Right ventricle myocardium superior (tissue), 1 donor: ENCODE results near the gene COL6A3. TPM values are rescaled to one million over a fixed set of nuclear protein-coding genes. Genes with fewer than 3 reads are reported as not detected.

Experiments
- total RNA-seq: library from RNA; stranded (reverse); fragmentation: NEBNext Ultra II Directional; extraction: Animal tissue kit (Norgen Biotek cat#: 25700); gene quantifications from one replicate; pipeline ENCODE4 v1.2.1, GENCODE V29; 2021
- donor health status: DM: no; HTN: yes; CAD: no; lungs with severe emphysema.

The COL6A3 gene
- total RNA-seq, 1 donor from 2014 or later = 64.9 TPM

Other genes starting within 250 kb of the COL6A3 start
- 80.9 TPM for gene MLPH, start 73.1 kb upstream of the COL6A3 start, total RNA-seq
- not detected for gene PRLH, start 152.4 kb upstream of the COL6A3 start, total RNA-seq
- 4.1 TPM for gene RAB17, start 176.6 kb upstream of the COL6A3 start, total RNA-seq
- 88.5 TPM for gene LRRFIP1, start 213.4 kb upstream of the COL6A3 start, total RNA-seq